Astrocyte of the cerebellum (primary cell): ENCODE data around the gene KCNB1.

Experiments
- DNase-seq: peaks from one replicate; pipeline ENCODE4 v3.0.0-alpha.2; 2011; ENCODE audit warnings: low read depth
- H3K4me3 ChIP-seq: 2 replicates; pipeline ENCODE4 v1.5.1; 2011; ENCODE audit warnings: mild to moderate bottlenecking, low read depth, low read length, moderate library complexity
- in situ Hi-C: cut with HindIII; loops from 2 replicates; pipeline ENCODE4 v1.10.0; 2017; ENCODE audit warnings: low sequenced_read_pairs
- TF ChIP-seq, protein P1 (sequence below): IDR thresholded peaks from 2 replicates; pipeline ENCODE4 v1.5.1; 2012; ENCODE audit warnings: low read length, low read depth, moderate library complexity, mild to moderate bottlenecking; ENCODE audit errors: missing control alignments

KCNB1 gene

DNA sequence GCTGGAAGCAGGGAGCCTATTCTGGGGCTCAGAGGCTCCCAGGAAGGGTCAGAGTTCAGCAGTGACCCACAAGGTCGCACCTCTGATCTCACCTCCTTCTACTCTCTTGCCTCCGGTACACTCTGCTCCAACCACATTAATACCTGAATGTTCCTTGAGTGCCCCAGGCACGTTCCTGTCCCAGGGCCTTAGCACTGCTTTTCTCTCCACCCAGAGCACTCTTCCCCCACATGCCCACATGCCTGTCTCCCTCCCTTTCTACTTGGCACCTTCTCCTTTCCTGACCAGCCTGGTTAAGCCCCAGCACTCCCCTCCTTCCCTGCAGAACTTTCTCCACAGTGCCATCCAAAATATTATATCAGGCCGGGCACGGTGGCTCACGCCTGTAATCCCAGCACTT, 13.4 kb downstream of the KCNB1 start:
- H3K4me3 ChIP-seq, result no peak overlapping the region
- DNase-seq, result no peak
- in situ Hi-C loops, result no loop called here
- TF ChIP-seq, protein P1, sequence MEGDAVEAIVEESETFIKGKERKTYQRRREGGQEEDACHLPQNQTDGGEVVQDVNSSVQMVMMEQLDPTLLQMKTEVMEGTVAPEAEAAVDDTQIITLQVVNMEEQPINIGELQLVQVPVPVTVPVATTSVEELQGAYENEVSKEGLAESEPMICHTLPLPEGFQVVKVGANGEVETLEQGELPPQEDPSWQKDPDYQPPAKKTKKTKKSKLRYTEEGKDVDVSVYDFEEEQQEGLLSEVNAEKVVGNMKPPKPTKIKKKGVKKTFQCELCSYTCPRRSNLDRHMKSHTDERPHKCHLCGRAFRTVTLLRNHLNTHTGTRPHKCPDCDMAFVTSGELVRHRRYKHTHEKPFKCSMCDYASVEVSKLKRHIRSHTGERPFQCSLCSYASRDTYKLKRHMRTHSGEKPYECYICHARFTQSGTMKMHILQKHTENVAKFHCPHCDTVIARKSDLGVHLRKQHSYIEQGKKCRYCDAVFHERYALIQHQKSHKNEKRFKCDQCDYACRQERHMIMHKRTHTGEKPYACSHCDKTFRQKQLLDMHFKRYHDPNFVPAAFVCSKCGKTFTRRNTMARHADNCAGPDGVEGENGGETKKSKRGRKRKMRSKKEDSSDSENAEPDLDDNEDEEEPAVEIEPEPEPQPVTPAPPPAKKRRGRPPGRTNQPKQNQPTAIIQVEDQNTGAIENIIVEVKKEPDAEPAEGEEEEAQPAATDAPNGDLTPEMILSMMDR, result no peak

GRCh38 chr20:49468412-49468811, 14.1 kb downstream of the KCNB1 start:
- no peak overlapping the region for H3K4me3 ChIP-seq
- TF ChIP-seq, protein P1, result no peak
- in situ Hi-C loops, result no loop called here
- no peak for DNase-seq

GRCh38 chr20:49466114-49466912, 16.2 kb downstream of the KCNB1 start:
- in situ Hi-C loops, result no loop called here
- no peak for DNase-seq
- TF ChIP-seq, protein P1, result no peak
- H3K4me3 ChIP-seq, result no peak overlapping the region

GRCh38 chr20:49464556-49464955, 17.9 kb downstream of the KCNB1 start:
- DNase-seq, result no peak
- in situ Hi-C loops, result no loop called here
- TF ChIP-seq, protein P1, result no peak
- no peak overlapping the region for H3K4me3 ChIP-seq

DNA sequence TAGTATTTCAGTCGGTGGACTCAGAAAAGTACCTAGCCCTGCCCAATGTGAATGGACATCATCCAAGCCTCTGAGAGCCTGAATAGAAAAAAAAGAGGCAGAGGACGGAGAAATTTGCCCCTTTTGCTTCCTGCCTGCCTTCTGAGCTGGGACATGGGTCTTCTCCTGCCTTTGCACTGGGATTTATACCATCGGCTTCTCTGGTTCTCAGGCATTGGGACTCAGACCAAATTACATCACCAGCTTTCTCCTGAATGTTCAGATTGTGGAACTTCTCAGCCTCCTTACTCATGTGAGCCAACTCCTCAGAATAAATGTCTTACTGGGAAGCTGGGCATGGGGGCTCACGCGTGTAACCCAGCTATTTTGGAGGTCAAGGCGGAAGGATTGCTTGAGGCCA, 19.8 kb downstream of the KCNB1 start:
- in situ Hi-C loops, result no loop called here
- H3K4me3 ChIP-seq, result no peak overlapping the region
- TF ChIP-seq, protein P1, result no peak
- DNase-seq, result no peak

- DNase-seq, result no peak
- TF ChIP-seq, protein P1, result no peak
- in situ Hi-C loops, result no loop called here
- H3K4me3 ChIP-seq, result no peak overlapping the region
Measured at GRCh38 chr20:49461894-49462620, 20.4 kb downstream of the KCNB1 start.
